GM21367 (cell line): Measurements from ENCODE around the gene MGAT4A.
"Not testable (repeated sequence)": the region's sequence is repeated elsewhere in the genome, so short reads cannot be mapped to it uniquely, and the experiment has no call there.

Source experiments
- ATAC-seq: cut with Tn5 transposase; IDR thresholded peaks from one replicate; pipeline ENCODE4 v1.9.1; 2021; ENCODE audit not compliant: unreplicated experiment

The MGAT4A gene

GRCh38 chr2:98664323-98664722 is 66.6 kb downstream of the MGAT4A start:
- no peak for ATAC-seq

- no peak for ATAC-seq
These were observed 67.3 kb downstream of the MGAT4A start for GRCh38 chr2:98663511-98664090.

- ATAC-seq, result not testable (repeated sequence)
These were observed 71.5 kb downstream of the MGAT4A start for GRCh38 chr2:98659491-98659840.

GRCh38 chr2:98658816-98659490 is 72.0 kb downstream of the MGAT4A start:
- ATAC-seq, result no peak

- no peak for ATAC-seq
These were observed 74.1 kb downstream of the MGAT4A start for GRCh38 chr2:98656800-98657199.

- ATAC-seq, result no peak
These were observed 76.0 kb downstream of the MGAT4A start for GRCh38 chr2:98654699-98655495.

- no peak for ATAC-seq
These were observed 79.9 kb downstream of the MGAT4A start for GRCh38 chr2:98650998-98651397.

GRCh38 chr2:98649992-98650375 is 80.9 kb downstream of the MGAT4A start:
- no peak for ATAC-seq

GRCh38 chr2:98649135-98649991 is 81.6 kb downstream of the MGAT4A start:
- ATAC-seq, result peak; percentile 73

- no peak for ATAC-seq
These were observed 82.5 kb downstream of the MGAT4A start for GRCh38 chr2:98648451-98648850.

- ATAC-seq, result no peak
These were observed 83.3 kb downstream of the MGAT4A start for GRCh38 chr2:98647636-98648035.

- ATAC-seq, result no peak
These were observed 87.3 kb downstream of the MGAT4A start for GRCh38 chr2:98643496-98644100.

GRCh38 chr2:98637401-98638147 is 93.4 kb downstream of the MGAT4A start:
- ATAC-seq, result peak; percentile 64

GRCh38 chr2:98634406-98635092 is 96.4 kb downstream of the MGAT4A start:
- ATAC-seq, result no peak

- no peak for ATAC-seq
These were observed 98.6 kb downstream of the MGAT4A start for GRCh38 chr2:98632351-98632750.

- no peak for ATAC-seq
These were observed 107.3 kb downstream of the MGAT4A start for GRCh38 chr2:98623657-98624056.

- no peak for ATAC-seq
These were observed 113.8 kb downstream of the MGAT4A start for GRCh38 chr2:98617149-98617548.

- ATAC-seq, result no peak
These were observed 115.5 kb downstream of the MGAT4A start for GRCh38 chr2:98615481-98615880.

- no peak for ATAC-seq
These were observed 116.8 kb downstream of the MGAT4A start for GRCh38 chr2:98614024-98614739.
